GM12878 (cell line): Measurements from ENCODE around the gene MXD4. TPM values are rescaled to one million over a fixed set of nuclear protein-coding genes. Genes with fewer than 3 reads are reported as not detected.

Experiments
- ATAC-seq: fragments of 200-7000 bp; cut with Tn5 transposase; 3 replicates; pipeline ENCODE4 v1.9.1; 2020; ENCODE audit warnings: mild to moderate bottlenecking, moderate library complexity
- BruUV-seq: library from RNA; stranded (reverse); fragments of 400-500 nt; replicated peaks from 2 replicates; lab custom pipeline; 2021; lab: Mats Ljungman, UMichigan
- CTCF ChIA-PET: fragments of 300-600 bp; sonication (Branson Sonifier 250); formaldehyde crosslinking; extraction: SDS; loops from one replicate; lab custom pipeline; 2021; ENCODE audit warnings: inconsistent platforms; lab: Yijun Ruan, JAX
- POLR2A ChIA-PET: fragments of 350-600 bp; formaldehyde crosslinking; extraction: SDS; loops from one replicate; lab custom pipeline; 2021; ENCODE audit warnings: inconsistent platforms; lab: Charles Lee
- RAD21 ChIA-PET: fragments of 300-600 bp; sonication (Branson Sonifier 250); formaldehyde crosslinking; loops from one replicate; lab custom pipeline; 2023; ENCODE audit warnings: antibody characterized with exemption; ENCODE audit not compliant: unreplicated experiment; lab: Charles Lee
- SMC1A ChIA-PET: fragments of 300-600 bp; sonication (Branson Sonifier 250); formaldehyde crosslinking; loops from one replicate; lab custom pipeline; 2023; ENCODE audit not compliant: unreplicated experiment, uncharacterized antibody; lab: Charles Lee
- DNase-seq: peaks from one replicate; pipeline ENCODE4 v3.0.0-alpha.2; 2011; ENCODE audit warnings: low read depth, low spot score
- FAIRE-seq: peaks from 3 replicates; lab custom pipeline; 2011; peaks lifted over from hg19 to GRCh38; lab: Jason Lieb, UNC
- H2AFZ ChIP-seq: 2 replicates; pipeline ENCODE4 v1.6.0; 2011; ENCODE audit warnings: low read depth, low read length, control low read depth; ENCODE audit not compliant: control insufficient read depth
- H3K27ac ChIP-seq: 2 replicates; pipeline ENCODE4 v1.5.1; 2011; ENCODE audit warnings: control low read depth; ENCODE audit not compliant: control insufficient read depth, insufficient read depth
- H3K27me3 ChIP-seq, 2 experiments: replicated peaks in 1 of 2; 2 replicates each; pipeline versions ENCODE4 v1.6.0 to v1.6.1; 2011; ENCODE audit warnings: low read length in 1 of 2; ENCODE audit not compliant: control insufficient read depth in 2 of 2, insufficient read depth in 2 of 2
- H3K36me3 ChIP-seq, 2 experiments: 2 replicates each; pipeline ENCODE4 v1.5.1; 2011; ENCODE audit warnings: low read length in 1 of 2; ENCODE audit not compliant: control insufficient read depth in 2 of 2, insufficient read depth in 2 of 2
- H3K4me1 ChIP-seq: 2 replicates; pipeline ENCODE4 v1.6.1; 2011; ENCODE audit warnings: mild to moderate bottlenecking, low read length, moderate library complexity, mixed read lengths; ENCODE audit not compliant: control insufficient read depth, insufficient read depth
- H3K4me2 ChIP-seq: 2 replicates; pipeline ENCODE4 v1.6.0; 2011; ENCODE audit warnings: control low read depth; ENCODE audit not compliant: control insufficient read depth, insufficient read depth
- H3K4me3 ChIP-seq: fragments of 200-600 bp; sonication (generic); 2 replicates; pipeline ENCODE4 v1.5.1; 2016
- H3K79me2 ChIP-seq: 2 replicates; pipeline ENCODE4 v1.6.0; 2011; ENCODE audit warnings: low read length; ENCODE audit not compliant: control insufficient read depth, insufficient read depth
- H3K9ac ChIP-seq: 2 replicates; pipeline ENCODE4 v1.8.0; 2011; ENCODE audit warnings: low read length, control low read depth, mixed read lengths; ENCODE audit not compliant: control insufficient read depth, insufficient read depth
- H3K9me3 ChIP-seq: replicated peaks from 3 replicates; pipeline ENCODE4 v1.5.1; 2011; ENCODE audit warnings: mild to moderate bottlenecking, low read length; ENCODE audit not compliant: control insufficient read depth, insufficient read depth
- H4K20me1 ChIP-seq: 2 replicates; pipeline ENCODE4 v1.6.0; 2011; ENCODE audit not compliant: control insufficient read depth, insufficient read depth
- CBFB ChIP-seq: IDR thresholded peaks from 2 replicates; pipeline ENCODE4 v1.6.1; 2016; ENCODE audit warnings: antibody characterized with exemption, low read depth
- CHD4 ChIP-seq: fragments of 200-600 bp; sonication (generic); IDR thresholded peaks from 2 replicates; pipeline ENCODE4 v1.6.1; 2016; ENCODE audit warnings: mild to moderate bottlenecking
- CREM ChIP-seq: IDR thresholded peaks from 2 replicates; pipeline ENCODE4 v1.6.1; 2014; ENCODE audit warnings: antibody characterized with exemption, low read depth
- EGR1 ChIP-seq, 2 experiments: IDR thresholded peaks; 1 replicate in 1 of 2; 2 replicates in 1 of 2; pipeline ENCODE4 v1.6.1; 2011 to 2012; ENCODE audit warnings: low read depth in 2 of 2, low read length in 2 of 2, borderline replicate concordance in 1 of 2, mild to moderate bottlenecking in 1 of 2, moderate library complexity in 1 of 2
- EP300 ChIP-seq, 2 experiments: fragments of 150-350 bp in 1 of 2; IDR thresholded peaks; 2 replicates each; pipeline ENCODE4 v1.6.1; 2011 to 2012; ENCODE audit warnings: low read depth in 2 of 2, low read length in 2 of 2, borderline replicate concordance in 1 of 2, improper control_type of control experiment in 1 of 2, inconsistent platforms in 1 of 2; ENCODE audit not compliant: control insufficient read depth in 1 of 2
- IKZF1 ChIP-seq: fragments of 450-650 bp; conservative IDR thresholded peaks from 2 replicates; pipeline ENCODE4 v1.6.1; 2017; ENCODE audit warnings: antibody characterized with exemption, mild to moderate bottlenecking
- IKZF2 ChIP-seq, 2 experiments: fragments of 450-650 bp; IDR thresholded peaks; 2 replicates each; pipeline ENCODE4 v1.6.1; 2017; ENCODE audit warnings: mild to moderate bottlenecking in 2 of 2, moderate library complexity in 2 of 2
- JUNB ChIP-seq: IDR thresholded peaks from 2 replicates; pipeline ENCODE4 v1.6.1; 2016; ENCODE audit warnings: antibody characterized with exemption, mild to moderate bottlenecking
- MYC ChIP-seq: IDR thresholded peaks from 2 replicates; pipeline ENCODE4 v1.6.1; 2011; ENCODE audit warnings: mild to moderate bottlenecking, low read length, moderate library complexity, inconsistent platforms; ENCODE audit not compliant: insufficient read depth, insufficient replicate concordance, insufficient read length, severe bottlenecking
- SMC3 ChIP-seq: IDR thresholded peaks from 2 replicates; pipeline ENCODE4 v1.6.1; 2011; ENCODE audit warnings: low read length, improper control_type of control experiment, borderline replicate concordance
- SP1 ChIP-seq: IDR thresholded peaks from one replicate; pipeline ENCODE4 v1.6.1; 2011; ENCODE audit warnings: low read depth, low read length
- STAT3 ChIP-seq: IDR thresholded peaks from 2 replicates; pipeline ENCODE4 v1.6.1; 2011; ENCODE audit warnings: low read depth, low read length, improper control_type of control experiment
- SUPT20H ChIP-seq: IDR thresholded peaks from 2 replicates; pipeline ENCODE4 v1.6.1; 2011; ENCODE audit warnings: low read depth, mild to moderate bottlenecking, low read length, moderate library complexity, borderline replicate concordance; ENCODE audit not compliant: control insufficient read depth
- YY1 ChIP-seq: IDR thresholded peaks from 2 replicates; pipeline ENCODE4 v1.6.1; 2011; ENCODE audit warnings: low read depth, mild to moderate bottlenecking, low read length
- WGBS: methylation state at CpG from one replicate; pipeline ENCODE4 v1.1.6; 2016; ENCODE audit warnings: low lambda C conversion rate; ENCODE audit not compliant: insufficient replicate concordance, insufficient coverage; ENCODE audit errors: missing lambda C conversion rate; 5-methylcytosine and 5-hydroxymethylcytosine counted together
- in situ Hi-C: fragments of 300-500 bp; cut with MboI; formaldehyde crosslinking; loops from 9 replicates; pipeline ENCODE4 v1.14.3; 2018; ENCODE audit warnings: mixed read lengths
- intact Hi-C: fragments of 100-400 bp; cut with micrococcal nuclease; formaldehyde crosslinking; loops from one replicate; pipeline ENCODE4 v1.14.2; 2022; ENCODE audit not compliant: unreplicated experiment
- polyA plus RNA-seq, 11 experiments: library from polyadenylated mRNA; depleted of rRNA in 4 of 11; unstranded in 6 of 11; stranded (reverse) in 5 of 11; fragments of >200 nt; fragmentation: Nextera tagmentation in 4 of 11; fragmentation: Illumina TruSeq in 1 of 11; extraction: Ambion mirVana in 4 of 11; extraction: Trizol in 1 of 11; gene quantifications; 1 replicate in 1 of 11; 2 replicates in 10 of 11; pipeline versions ENCODE4 v1.2.1 to v1.2.3, GENCODE V29; 2011 to 2016; ENCODE audit warnings: inconsistent platforms in 2 of 11, missing spikeins in 2 of 11, low read depth in 1 of 11
- total RNA-seq, 4 experiments: library from RNA; depleted of rRNA in 3 of 4; stranded (reverse); fragments of >200 nt in 3 of 4; fragmentation: Illumina TruSeq in 1 of 4; extraction: Trizol in 1 of 4; gene quantifications; 2 replicates each; pipeline versions ENCODE4 v1.2.1 to v1.2.3, GENCODE V29; 2013 to 2021
- TF ChIP-seq, protein P1 (sequence below): fragments of 450-650 bp; IDR thresholded peaks from 2 replicates; pipeline ENCODE4 v1.6.1; 2017; ENCODE audit warnings: mild to moderate bottlenecking
- TF ChIP-seq, protein P2 (sequence below): fragments of 450-650 bp; IDR thresholded peaks from 2 replicates; pipeline ENCODE4 v1.6.1; 2016; ENCODE audit warnings: mild to moderate bottlenecking
- TF ChIP-seq, protein P3 (sequence below): IDR thresholded peaks from 2 replicates; pipeline ENCODE4 v1.6.1; 2012; ENCODE audit warnings: improper control_type of control experiment, low read depth, low read length; ENCODE audit not compliant: insufficient replicate concordance

Gene MXD4
- total and polyA plus RNA-seq, 10 of the 15 experiments (the other 5 are each of a cell fraction or from before 2014, with no cell fraction given): 0.21 to 25.6 (median 5.2) TPM

DNA sequence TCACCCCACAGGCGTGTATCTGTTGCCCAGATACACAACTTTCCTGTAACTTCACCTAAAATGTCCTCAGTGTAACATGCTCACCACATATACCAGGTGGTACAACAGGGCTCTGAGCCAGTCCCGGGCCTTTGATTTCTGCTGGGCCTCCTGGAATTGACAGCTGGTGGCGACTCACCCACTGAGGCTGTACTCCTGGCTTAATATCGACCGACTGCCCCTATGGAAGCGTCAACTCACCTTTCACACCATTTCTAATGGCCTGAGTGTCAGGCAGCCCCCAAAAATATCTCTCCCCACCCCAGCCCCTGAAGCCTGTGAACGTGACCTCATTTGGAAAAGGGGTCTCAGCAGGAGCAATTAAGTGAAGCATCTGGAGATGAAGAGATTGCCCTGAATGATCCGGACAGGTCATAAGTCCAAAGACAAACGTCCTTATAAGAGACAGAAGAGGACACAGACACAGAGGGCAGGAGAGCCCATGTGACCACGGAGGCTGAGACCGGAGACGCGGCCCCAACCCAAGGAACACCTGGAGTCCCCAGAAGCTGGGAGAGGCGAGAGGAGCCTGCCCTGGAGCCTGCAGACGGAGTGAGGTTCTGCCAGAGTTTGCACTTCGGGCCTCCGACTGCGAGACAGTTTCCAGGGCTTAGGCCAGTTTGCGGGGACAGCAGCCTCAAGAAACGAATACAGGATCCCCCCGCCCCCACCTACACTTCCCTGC, 12.6 kb upstream of the MXD4 start:
- ChIA-PET POLR2A (no interaction called here), RAD21 (no interaction called here), CTCF (no interaction called here), SMC1A (no interaction called here)
- 31% methylated on average over 21 of the region's 21 CpGs for WGBS
- H2AFZ ChIP-seq: no peak overlapping the region
- no peaks in the 10 kb centered on the region for H3K9me3 ChIP-seq
- no peak overlapping the region for H3K27ac ChIP-seq
- no TSS peak for BruUV-seq
- in situ Hi-C loops: no loop called here
- DNase-seq (no peak), ATAC-seq (no peak), FAIRE-seq (no peak)
- no peak overlapping the region for H3K9ac ChIP-seq
- H3K36me3 ChIP-seq: no peaks in the 10 kb centered on the region
- H3K4me1 ChIP-seq: no peaks in the 10 kb centered on the region
- intact Hi-C loops: no loop called here
- H3K79me2 ChIP-seq: no peaks in the 10 kb centered on the region
- H3K4me3 ChIP-seq: no peak overlapping the region
- no peaks in the 10 kb centered on the region for H4K20me1 ChIP-seq
- no peaks in the 10 kb centered on the region for H3K27me3 ChIP-seq
- no peak overlapping the region for H3K4me2 ChIP-seq
- no peak for TF ChIP-seq MYC
- TF ChIP-seq, protein P1, sequence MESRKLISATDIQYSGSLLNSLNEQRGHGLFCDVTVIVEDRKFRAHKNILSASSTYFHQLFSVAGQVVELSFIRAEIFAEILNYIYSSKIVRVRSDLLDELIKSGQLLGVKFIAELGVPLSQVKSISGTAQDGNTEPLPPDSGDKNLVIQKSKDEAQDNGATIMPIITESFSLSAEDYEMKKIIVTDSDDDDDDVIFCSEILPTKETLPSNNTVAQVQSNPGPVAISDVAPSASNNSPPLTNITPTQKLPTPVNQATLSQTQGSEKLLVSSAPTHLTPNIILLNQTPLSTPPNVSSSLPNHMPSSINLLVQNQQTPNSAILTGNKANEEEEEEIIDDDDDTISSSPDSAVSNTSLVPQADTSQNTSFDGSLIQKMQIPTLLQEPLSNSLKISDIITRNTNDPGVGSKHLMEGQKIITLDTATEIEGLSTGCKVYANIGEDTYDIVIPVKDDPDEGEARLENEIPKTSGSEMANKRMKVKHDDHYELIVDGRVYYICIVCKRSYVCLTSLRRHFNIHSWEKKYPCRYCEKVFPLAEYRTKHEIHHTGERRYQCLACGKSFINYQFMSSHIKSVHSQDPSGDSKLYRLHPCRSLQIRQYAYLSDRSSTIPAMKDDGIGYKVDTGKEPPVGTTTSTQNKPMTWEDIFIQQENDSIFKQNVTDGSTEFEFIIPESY: no peak
- no peak for TF ChIP-seq CBFB
- no peak for TF ChIP-seq IKZF1
- TF ChIP-seq CREM: no peak
- no peak for TF ChIP-seq SP1
- no peak for TF ChIP-seq EP300 (IDR thresholded peaks at IDR 0.05; ENCODE audit: borderline replicate concordance in 1 of 2, control insufficient read depth in 1 of 2, low read depth in 2 of 2, low read length in 2 of 2)
- TF ChIP-seq JUNB: no peak
- TF ChIP-seq, protein P2, sequence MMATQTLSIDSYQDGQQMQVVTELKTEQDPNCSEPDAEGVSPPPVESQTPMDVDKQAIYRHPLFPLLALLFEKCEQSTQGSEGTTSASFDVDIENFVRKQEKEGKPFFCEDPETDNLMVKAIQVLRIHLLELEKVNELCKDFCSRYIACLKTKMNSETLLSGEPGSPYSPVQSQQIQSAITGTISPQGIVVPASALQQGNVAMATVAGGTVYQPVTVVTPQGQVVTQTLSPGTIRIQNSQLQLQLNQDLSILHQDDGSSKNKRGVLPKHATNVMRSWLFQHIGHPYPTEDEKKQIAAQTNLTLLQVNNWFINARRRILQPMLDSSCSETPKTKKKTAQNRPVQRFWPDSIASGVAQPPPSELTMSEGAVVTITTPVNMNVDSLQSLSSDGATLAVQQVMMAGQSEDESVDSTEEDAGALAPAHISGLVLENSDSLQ: no peak
- TF ChIP-seq, protein P3, sequence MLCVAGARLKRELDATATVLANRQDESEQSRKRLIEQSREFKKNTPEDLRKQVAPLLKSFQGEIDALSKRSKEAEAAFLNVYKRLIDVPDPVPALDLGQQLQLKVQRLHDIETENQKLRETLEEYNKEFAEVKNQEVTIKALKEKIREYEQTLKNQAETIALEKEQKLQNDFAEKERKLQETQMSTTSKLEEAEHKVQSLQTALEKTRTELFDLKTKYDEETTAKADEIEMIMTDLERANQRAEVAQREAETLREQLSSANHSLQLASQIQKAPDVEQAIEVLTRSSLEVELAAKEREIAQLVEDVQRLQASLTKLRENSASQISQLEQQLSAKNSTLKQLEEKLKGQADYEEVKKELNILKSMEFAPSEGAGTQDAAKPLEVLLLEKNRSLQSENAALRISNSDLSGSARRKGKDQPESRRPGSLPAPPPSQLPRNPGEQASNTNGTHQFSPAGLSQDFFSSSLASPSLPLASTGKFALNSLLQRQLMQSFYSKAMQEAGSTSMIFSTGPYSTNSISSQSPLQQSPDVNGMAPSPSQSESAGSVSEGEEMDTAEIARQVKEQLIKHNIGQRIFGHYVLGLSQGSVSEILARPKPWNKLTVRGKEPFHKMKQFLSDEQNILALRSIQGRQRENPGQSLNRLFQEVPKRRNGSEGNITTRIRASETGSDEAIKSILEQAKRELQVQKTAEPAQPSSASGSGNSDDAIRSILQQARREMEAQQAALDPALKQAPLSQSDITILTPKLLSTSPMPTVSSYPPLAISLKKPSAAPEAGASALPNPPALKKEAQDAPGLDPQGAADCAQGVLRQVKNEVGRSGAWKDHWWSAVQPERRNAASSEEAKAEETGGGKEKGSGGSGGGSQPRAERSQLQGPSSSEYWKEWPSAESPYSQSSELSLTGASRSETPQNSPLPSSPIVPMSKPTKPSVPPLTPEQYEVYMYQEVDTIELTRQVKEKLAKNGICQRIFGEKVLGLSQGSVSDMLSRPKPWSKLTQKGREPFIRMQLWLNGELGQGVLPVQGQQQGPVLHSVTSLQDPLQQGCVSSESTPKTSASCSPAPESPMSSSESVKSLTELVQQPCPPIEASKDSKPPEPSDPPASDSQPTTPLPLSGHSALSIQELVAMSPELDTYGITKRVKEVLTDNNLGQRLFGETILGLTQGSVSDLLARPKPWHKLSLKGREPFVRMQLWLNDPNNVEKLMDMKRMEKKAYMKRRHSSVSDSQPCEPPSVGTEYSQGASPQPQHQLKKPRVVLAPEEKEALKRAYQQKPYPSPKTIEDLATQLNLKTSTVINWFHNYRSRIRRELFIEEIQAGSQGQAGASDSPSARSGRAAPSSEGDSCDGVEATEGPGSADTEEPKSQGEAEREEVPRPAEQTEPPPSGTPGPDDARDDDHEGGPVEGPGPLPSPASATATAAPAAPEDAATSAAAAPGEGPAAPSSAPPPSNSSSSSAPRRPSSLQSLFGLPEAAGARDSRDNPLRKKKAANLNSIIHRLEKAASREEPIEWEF: no peak
- TF ChIP-seq YY1: no peak
- no peak for TF ChIP-seq EGR1 (IDR thresholded peaks at IDR 0.05; ENCODE audit: borderline replicate concordance in 1 of 2, low read depth in 2 of 2, low read length in 2 of 2)
- TF ChIP-seq IKZF2 (IDR thresholded peaks at IDR 0.05): no peak
- TF ChIP-seq SMC3: no peak
- no peak for TF ChIP-seq CHD4
- TF ChIP-seq STAT3: no peak
- TF ChIP-seq SUPT20H: no peak
